SK-N-SH treated with all-trans-retinoic acid at 6 μM for 48 hours (cell line): ENCODE measurements around the gene DDOST.

Experiments used
- ATAC-seq: fragments of 200-7000 bp; cut with Tn5 transposase; 3 replicates; pipeline ENCODE4 v1.9.1; 2020; ENCODE audit warnings: mild to moderate bottlenecking, moderate library complexity
- ARNTL ChIP-seq: fragments of 450-650 bp; formaldehyde crosslinking; IDR thresholded peaks from 2 replicates; pipeline ENCODE4 v1.5.0; 2020; ENCODE audit warnings: low read depth, mild to moderate bottlenecking, moderate library complexity, borderline replicate concordance
- BACH2 ChIP-seq: fragments of 250-450 bp; sonication (Bioruptor Pico); IDR thresholded peaks from 2 replicates; pipeline ENCODE4 v1.9.0; 2021; ENCODE audit warnings: mild to moderate bottlenecking, borderline replicate concordance
- CSRNP3 ChIP-seq: fragments of 250-450 bp; sonication (Bioruptor Pico); IDR thresholded peaks from 2 replicates; pipeline ENCODE4 v1.5.1; 2021; ENCODE audit warnings: mild to moderate bottlenecking, moderate library complexity
- ESRRG ChIP-seq: fragments of 250-450 bp; sonication (Bioruptor Pico); IDR thresholded peaks from 2 replicates; pipeline ENCODE4 v1.6.1; 2021; ENCODE audit warnings: mild to moderate bottlenecking
- GLIS3 ChIP-seq: fragments of 250-450 bp; sonication (Bioruptor Pico); IDR thresholded peaks from 2 replicates; pipeline ENCODE4 v1.5.0; 2020; ENCODE audit warnings: mild to moderate bottlenecking, moderate library complexity
- ISL1 ChIP-seq: fragments of 250-450 bp; sonication (Bioruptor Pico); IDR thresholded peaks from 2 replicates; pipeline ENCODE4 v2.1.2; 2022; ENCODE audit warnings: mild to moderate bottlenecking, moderate library complexity
- PATZ1 ChIP-seq: fragments of 250-450 bp; sonication (Bioruptor Pico); IDR thresholded peaks from 2 replicates; pipeline ENCODE4 v1.8.0; 2020; ENCODE audit warnings: mild to moderate bottlenecking, moderate library complexity, borderline replicate concordance
- POU6F1 ChIP-seq: fragments of 250-450 bp; sonication (Bioruptor Pico); IDR thresholded peaks from 2 replicates; pipeline ENCODE4 v1.8.0; 2021; ENCODE audit warnings: low read depth, mild to moderate bottlenecking, moderate library complexity, borderline replicate concordance
- PPARA ChIP-seq: fragments of 250-450 bp; sonication (Bioruptor Pico); IDR thresholded peaks from 2 replicates; pipeline ENCODE4 v1.5.0; 2020; ENCODE audit warnings: mild to moderate bottlenecking, borderline replicate concordance
- SNAI2 ChIP-seq: fragments of 250-450 bp; sonication (Bioruptor Pico); IDR thresholded peaks from 2 replicates; pipeline ENCODE4 v1.5.0; 2020; ENCODE audit warnings: mild to moderate bottlenecking, moderate library complexity
- TCF4 ChIP-seq: fragments of 250-450 bp; sonication (Bioruptor Pico); IDR thresholded peaks from 2 replicates; pipeline ENCODE4 v1.8.0; 2021; ENCODE audit warnings: mild to moderate bottlenecking, moderate library complexity, borderline replicate concordance
- TOX ChIP-seq: fragments of 250-450 bp; sonication (Bioruptor Pico); IDR thresholded peaks from 2 replicates; pipeline ENCODE4 v1.8.0; 2021; ENCODE audit warnings: mild to moderate bottlenecking, moderate library complexity, borderline replicate concordance
- ZC3H10 ChIP-seq: fragments of 250-450 bp; sonication (Bioruptor Pico); IDR thresholded peaks from 2 replicates; pipeline ENCODE4 v1.5.1; 2021; ENCODE audit warnings: mild to moderate bottlenecking, moderate library complexity
- ZFP30 ChIP-seq: fragments of 450-650 bp; formaldehyde crosslinking; IDR thresholded peaks from 2 replicates; pipeline ENCODE4 v1.5.0; 2022; ENCODE audit warnings: mild to moderate bottlenecking, moderate library complexity
- ZNF565 ChIP-seq: fragments of 450-650 bp; formaldehyde crosslinking; conservative IDR thresholded peaks from 2 replicates; pipeline ENCODE4 v1.5.0; 2020; ENCODE audit warnings: low read depth, mild to moderate bottlenecking, moderate library complexity
- ZNF70 ChIP-seq: fragments of 450-650 bp; formaldehyde crosslinking; IDR thresholded peaks from 2 replicates; pipeline ENCODE4 v1.5.0; 2020; ENCODE audit warnings: mild to moderate bottlenecking, moderate library complexity
- ZNF8 ChIP-seq: fragments of 450-650 bp; formaldehyde crosslinking; IDR thresholded peaks from 2 replicates; pipeline ENCODE4 v1.5.0; 2020; ENCODE audit warnings: mild to moderate bottlenecking, moderate library complexity
- TF ChIP-seq, protein P1 (sequence below): fragments of 250-450 bp; sonication (Bioruptor Pico); IDR thresholded peaks from 2 replicates; pipeline ENCODE4 v1.5.1; 2020; ENCODE audit warnings: low read depth, mild to moderate bottlenecking, moderate library complexity
- TF ChIP-seq, protein P2 (sequence below): fragments of 250-450 bp; sonication (Bioruptor Pico); IDR thresholded peaks from 2 replicates; pipeline ENCODE4 v1.5.0; 2020; ENCODE audit warnings: mild to moderate bottlenecking, moderate library complexity

Gene DDOST

DNA sequence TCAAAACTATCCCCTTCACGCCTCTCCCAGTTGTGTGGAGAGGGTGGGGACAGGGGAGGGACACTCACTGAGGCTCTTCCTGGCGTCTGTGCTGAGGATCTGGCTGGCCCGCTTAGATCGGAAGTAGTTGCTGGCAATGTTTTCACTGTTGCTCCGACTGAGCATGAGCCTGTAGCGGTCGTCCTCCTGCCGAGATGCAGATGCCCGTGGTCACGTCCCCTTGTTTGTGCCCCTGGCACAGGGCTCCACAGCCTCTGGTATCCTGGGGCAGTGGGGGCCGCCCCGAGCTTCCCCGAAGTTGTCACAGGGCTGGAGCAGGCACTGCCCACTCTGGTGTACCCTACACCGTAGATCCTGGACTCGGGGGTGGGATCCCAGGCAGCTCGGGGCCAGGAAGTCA is 5.0 kb upstream of the DDOST start:
- ATAC-seq, result no peak
- TF ChIP-seq, protein P1, sequence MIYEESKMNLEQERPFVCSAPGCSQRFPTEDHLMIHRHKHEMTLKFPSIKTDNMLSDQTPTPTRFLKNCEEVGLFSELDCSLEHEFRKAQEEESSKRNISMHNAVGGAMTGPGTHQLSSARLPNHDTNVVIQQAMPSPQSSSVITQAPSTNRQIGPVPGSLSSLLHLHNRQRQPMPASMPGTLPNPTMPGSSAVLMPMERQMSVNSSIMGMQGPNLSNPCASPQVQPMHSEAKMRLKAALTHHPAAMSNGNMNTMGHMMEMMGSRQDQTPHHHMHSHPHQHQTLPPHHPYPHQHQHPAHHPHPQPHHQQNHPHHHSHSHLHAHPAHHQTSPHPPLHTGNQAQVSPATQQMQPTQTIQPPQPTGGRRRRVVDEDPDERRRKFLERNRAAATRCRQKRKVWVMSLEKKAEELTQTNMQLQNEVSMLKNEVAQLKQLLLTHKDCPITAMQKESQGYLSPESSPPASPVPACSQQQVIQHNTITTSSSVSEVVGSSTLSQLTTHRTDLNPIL (CRISPR knock-in tag), result no peak
- TF ChIP-seq ZNF565 (no peak), ESRRG (CRISPR knock-in tag) (no peak), CSRNP3 (no peak), PPARA (CRISPR knock-in tag) (no peak), BACH2 (CRISPR knock-in tag) (no peak), TOX (no peak), ARNTL (CRISPR knock-in tag) (no peak), TCF4 (no peak), ZNF8 (CRISPR knock-in tag) (no peak), SNAI2 (CRISPR knock-in tag) (no peak)

GRCh38 chr1:20665726-20666125 is 4.6 kb upstream of the DDOST start:
- no peak for ATAC-seq
- TF ChIP-seq ZNF70 (CRISPR knock-in tag) (no peak), ZNF8 (CRISPR knock-in tag) (no peak), SNAI2 (CRISPR knock-in tag) (no peak), ZC3H10 (no peak), PATZ1 (CRISPR knock-in tag) (no peak), ZFP30 (CRISPR knock-in tag) (no peak), ISL1 (CRISPR knock-in tag) (no peak), CSRNP3 (no peak), PPARA (CRISPR knock-in tag) (no peak), ESRRG (CRISPR knock-in tag) (no peak), GLIS3 (CRISPR knock-in tag) (no peak), BACH2 (CRISPR knock-in tag) (no peak), POU6F1 (no peak), TOX (no peak), TCF4 (no peak)
- TF ChIP-seq, protein P1 (CRISPR knock-in tag), result no peak
- TF ChIP-seq, protein P2, sequence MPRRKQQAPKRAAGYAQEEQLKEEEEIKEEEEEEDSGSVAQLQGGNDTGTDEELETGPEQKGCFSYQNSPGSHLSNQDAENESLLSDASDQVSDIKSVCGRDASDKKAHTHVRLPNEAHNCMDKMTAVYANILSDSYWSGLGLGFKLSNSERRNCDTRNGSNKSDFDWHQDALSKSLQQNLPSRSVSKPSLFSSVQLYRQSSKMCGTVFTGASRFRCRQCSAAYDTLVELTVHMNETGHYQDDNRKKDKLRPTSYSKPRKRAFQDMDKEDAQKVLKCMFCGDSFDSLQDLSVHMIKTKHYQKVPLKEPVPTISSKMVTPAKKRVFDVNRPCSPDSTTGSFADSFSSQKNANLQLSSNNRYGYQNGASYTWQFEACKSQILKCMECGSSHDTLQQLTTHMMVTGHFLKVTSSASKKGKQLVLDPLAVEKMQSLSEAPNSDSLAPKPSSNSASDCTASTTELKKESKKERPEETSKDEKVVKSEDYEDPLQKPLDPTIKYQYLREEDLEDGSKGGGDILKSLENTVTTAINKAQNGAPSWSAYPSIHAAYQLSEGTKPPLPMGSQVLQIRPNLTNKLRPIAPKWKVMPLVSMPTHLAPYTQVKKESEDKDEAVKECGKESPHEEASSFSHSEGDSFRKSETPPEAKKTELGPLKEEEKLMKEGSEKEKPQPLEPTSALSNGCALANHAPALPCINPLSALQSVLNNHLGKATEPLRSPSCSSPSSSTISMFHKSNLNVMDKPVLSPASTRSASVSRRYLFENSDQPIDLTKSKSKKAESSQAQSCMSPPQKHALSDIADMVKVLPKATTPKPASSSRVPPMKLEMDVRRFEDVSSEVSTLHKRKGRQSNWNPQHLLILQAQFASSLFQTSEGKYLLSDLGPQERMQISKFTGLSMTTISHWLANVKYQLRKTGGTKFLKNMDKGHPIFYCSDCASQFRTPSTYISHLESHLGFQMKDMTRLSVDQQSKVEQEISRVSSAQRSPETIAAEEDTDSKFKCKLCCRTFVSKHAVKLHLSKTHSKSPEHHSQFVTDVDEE (CRISPR knock-in tag), result no peak
